Heart left ventricle (tissue), 13 donors: Measurements from ENCODE around the gene MMD2.

Source experiments
- CTCF ChIP-seq, 12 donors: fragments of 200-600 bp; sonication (generic) in 4 of 12; IDR thresholded peaks; one replicate each; pipeline versions ENCODE4 v1.5.0 to v1.8.0; 2018 to 2022; ENCODE audit warnings: antibody characterized with exemption in 12 of 12, mild to moderate bottlenecking in 5 of 12
- POLR2A ChIP-seq, 2 donors: fragments of 450-650 bp; IDR thresholded peaks; one replicate each; pipeline ENCODE4 v1.6.1; 2017; ENCODE audit warnings: antibody characterized with exemption in 2 of 2, mild to moderate bottlenecking in 2 of 2, moderate library complexity in 2 of 2
- donor health status: ischemic (EF 13 %, LVEDD 7.1; RV severe dilation, severe dysfunction).
- donor health status: DM: no; HTN: yes; CAD: no.
- donor health status: DM: no; HTN: no; CAD: no.
- donor health status: ischemic (EF 25% LVEDD 6.9; RV normal size, moderate dysfunction).
- donor health status: ischemic (EF 25% LVEDD 5.7; RV mildly dilated, moderate dysfunction).
- donor health status: ischemic (EF 35%, LVEDD 5.7; RV mildly dilated, moderate dysfunction).
- donor health status: nonischemic (EF 11% LVEDD 7.7; RV severe dilation, severe dysfunction).
- donor health status: DM: yes; HTN: yes; CAD: no.
- donor health status: PGD.
- donor health status: ischemic (EF 29% LVEDD 5.4; RV normal size, mild dysfunction).
- donor health status: nonischemic (EF 23%, LVEDD 6.1; RV moderate dilation, normal function).

DNA sequence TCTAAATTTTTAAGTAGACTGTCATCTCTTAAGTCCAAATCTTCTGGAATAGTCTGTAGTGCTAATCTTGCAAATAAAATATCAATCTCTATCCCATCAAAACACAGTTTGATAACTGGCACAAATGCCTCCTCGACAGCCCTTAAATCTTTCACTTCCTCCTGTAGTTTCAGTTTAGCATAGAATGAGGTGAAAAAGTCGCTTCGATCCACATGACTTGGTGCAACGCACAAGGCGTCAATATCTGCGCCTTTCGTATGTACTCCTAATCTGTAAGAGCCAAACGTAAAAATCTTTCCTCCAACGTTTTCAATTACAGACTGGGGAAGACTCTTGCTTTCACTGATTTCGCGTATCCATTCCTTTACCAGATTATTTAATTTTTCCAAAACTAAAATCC, 97.8 kb downstream of the MMD2 start:
- TF ChIP-seq CTCF (IDR thresholded peaks at IDR 0.05) (no peak), POLR2A (IDR thresholded peaks at IDR 0.05) (no peak)
